SK-N-MC (cell line): Measurements from ENCODE around the gene MPRIP.

Experiments
- EZH2 ChIP-seq: fragments of 200-600 bp; sonication (generic); IDR thresholded peaks from one replicate; pipeline ENCODE4 v1.6.1; 2017; ENCODE audit warnings: antibody characterized with exemption
- FOXP2 ChIP-seq: optimal IDR thresholded peaks from 2 replicates; pipeline ENCODE3; 2011; ENCODE audit warnings: mild to moderate bottlenecking, moderate library complexity; ENCODE audit not compliant: insufficient read depth; ENCODE audit errors: extremely low read length, control extremely low read depth
- POLR2AphosphoS5 ChIP-seq: IDR thresholded peaks from 2 replicates; pipeline ENCODE4 v1.6.1; 2012; ENCODE audit warnings: mild to moderate bottlenecking, low read depth, low read length, borderline replicate concordance

DNA sequence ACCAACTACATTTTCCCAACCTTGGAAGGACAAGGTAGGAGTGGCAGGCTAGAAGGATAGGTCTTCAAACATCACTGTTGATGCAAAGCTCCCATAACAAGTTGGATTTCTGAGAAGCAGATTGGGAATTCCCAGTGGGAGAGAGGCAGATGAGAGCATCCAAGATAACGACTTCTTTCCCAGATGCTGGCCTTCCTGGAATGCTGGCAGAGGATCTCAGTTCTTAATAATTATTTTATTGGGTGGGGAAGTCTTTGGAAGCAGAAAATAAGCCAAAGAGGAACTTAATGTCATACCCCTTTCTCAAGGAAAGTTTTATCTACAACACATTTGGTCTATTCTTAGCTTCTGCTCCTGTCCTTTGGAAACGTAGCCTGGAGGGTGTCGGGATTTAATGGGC lies 64.5 kb downstream of the MPRIP start:
- TF ChIP-seq POLR2AphosphoS5 (no peak), EZH2 (no peak), FOXP2 (no peak)
